GM19043 (cell line): Measurements from ENCODE around the gene DRD1.
A peak's percentile ranks its signal among the peaks of the same experiment; 100 is the strongest.

ENCODE experiments used
- ATAC-seq: cut with Tn5 transposase; IDR thresholded peaks from one replicate; pipeline ENCODE4 v1.9.1; 2021; ENCODE audit warnings: low read depth; ENCODE audit not compliant: unreplicated experiment

The DRD1 gene

DNA sequence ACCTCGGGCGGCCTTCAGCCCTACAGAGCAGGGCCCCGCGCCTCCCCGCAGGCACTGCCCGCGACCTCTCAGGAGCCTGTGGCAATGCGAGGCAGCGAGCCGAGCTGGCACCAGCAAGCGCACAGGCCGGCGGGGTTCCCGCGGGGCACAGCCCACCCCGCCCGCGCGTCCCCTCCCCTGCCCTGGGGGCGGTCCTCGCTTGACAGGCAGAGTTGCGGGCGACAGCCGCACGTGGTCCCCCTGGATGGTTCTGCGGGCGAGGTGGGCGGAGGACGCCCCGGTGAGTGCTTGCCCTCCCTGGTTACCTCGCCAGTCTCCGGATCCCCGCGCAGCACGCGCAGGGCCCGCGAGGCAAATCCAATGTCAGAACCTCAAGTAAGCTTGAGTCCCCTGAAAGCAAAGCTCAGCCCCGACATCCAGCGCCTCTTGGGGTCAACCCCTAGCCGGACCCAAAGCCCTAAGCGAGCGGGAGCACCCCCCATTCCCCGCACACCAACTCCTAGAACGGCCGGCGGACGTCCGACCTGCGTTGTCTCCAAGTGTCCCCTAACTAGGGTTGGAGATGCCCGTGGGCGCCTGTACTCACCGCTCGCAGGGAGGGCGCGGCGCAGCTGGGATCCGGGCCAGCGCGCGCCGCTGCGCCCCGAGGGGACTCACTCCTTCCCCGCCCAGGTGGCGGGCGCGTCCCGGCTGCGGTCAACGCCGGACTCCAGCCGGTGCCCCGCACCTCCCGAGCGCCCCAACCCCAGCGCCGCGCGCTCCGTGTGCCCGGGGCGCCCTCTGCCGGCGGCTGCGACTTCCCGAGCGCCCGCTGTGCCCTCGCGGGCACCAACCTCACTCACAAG lies at the start of gene DRD1:
DRD1 (minus strand) TSS at position 123 of the 845 bp plus-strand sequence. CDS start 1,083 bp downstream, outside the sequence.
- ATAC-seq: no peak

DNA sequence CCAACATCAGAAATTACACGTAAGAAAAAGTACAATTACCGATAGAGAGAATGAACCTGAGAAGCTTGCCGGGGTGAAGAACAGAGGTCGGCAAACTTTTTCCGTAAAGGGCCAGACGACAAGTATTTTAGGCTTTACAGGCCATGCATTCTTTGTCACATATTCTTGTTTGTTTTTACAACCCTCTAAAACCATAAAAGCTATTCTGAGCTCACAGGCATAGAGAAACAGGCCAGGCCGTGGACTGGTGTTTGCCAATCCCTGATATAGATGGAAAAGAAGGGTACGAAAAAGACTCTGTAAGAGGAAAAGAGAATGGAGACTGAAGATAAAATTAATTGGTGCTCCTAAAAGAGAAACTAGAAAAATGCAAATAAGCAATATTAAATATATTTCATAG lies 49.7 kb upstream of the DRD1 start:
- no peak for ATAC-seq

DNA sequence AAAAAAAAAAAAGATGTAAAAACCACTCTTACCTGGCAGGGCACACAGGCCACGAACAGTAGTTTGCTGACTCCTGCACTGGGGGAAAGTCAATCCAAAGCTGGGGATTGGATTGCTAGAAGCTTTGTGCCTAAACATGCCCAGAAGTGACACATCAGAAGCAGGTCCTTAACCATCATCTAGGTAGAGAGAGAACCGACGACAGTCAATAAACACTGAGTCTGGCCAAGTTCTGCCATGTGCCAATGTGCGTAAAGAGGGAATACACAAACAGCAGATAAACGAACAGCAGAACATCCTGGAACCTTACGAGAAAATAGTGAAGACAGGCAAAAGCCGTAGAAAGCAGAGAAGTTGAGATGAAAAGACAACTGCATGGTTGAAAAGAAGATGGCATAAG lies 49.3 kb upstream of the DRD1 start:
- no peak for ATAC-seq

DNA sequence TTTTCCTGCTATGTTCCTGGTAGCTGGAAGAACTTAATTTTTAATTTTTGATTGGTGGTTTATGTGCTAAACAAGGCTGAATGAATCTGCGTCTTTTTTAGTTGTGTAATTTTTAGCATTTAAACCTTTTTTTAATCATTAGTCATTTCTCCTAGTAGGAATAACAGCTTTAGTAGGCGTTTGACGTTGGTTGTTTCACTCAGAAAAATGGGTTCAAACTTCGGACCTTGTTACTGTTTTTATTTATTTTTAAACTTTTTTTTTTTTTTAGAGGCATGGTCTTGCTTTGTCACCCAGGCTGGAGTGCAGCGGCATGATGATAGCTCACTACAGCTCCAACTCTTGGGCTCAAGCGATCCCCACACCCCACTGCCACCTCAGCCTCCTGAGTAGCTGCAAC lies 47.2 kb upstream of the DRD1 start:
- ATAC-seq: no peak

DNA sequence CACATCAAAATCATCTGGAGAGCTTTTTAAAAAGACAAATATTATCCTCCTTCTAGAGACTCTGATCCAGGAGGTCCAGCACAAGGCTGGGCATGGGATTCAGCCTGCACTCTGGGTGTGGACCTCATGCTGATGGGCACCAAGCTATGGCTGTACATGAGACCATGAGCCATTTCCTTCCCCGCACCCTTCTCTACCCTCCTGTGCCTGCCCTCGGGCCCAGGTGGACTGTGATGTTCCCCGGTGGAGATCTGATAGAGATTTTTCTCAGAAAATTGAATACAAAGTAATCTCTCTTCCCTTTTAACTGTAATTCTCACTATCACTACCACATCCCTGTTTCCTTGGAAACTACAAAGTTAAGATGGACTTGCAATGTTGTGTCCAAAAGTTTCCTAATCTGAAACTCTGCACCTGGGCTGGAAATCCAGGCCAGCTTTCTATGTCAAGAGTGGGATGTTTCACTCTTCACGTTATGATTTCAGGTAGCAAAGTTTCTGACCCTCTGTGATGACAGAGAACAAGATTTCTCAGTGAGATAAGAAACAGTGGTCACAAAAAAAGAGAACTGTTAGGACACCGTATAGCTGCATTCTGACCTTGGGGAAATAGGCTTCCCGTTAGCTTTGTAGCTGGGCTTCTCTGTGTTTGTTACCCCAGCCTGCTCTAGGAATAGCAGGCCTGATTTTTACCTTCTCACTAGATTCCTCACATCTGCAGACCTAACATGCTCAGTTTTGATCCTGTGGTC lies 45.9 kb upstream of the DRD1 start:
- no peak for ATAC-seq

DNA sequence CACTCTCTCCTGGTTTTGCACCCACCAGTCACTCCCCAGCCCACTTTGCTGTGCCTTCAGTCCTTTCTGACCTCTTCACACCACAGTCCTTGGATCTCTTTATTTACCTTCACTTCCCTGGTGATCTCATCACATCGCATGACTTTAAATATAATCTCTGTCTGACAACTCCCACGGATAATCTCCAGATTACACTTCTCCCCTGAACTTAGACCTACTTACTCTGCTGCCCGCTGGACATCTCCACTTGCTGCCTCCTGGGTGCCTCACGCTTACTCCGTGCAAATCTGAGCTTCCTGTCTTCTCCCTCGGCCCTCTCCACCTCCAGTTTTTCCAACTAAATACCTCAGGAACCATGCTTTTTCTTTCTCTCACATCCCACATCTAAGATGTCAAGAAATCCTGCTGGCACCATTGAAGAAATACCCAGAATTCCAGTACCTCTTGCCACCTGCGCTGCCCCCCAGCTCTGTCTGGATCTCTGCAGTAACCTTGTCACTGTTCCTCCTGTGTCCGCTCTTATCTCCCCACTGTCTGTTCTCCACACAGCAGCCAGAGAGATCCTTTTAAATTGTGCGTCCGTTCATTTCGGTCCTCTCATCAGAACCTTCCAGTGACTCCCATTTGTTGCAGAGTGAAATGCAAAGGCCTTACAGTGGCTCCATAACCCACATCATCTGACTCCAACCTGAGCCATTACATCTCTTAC lies 43.7 kb upstream of the DRD1 start:
- no peak for ATAC-seq

DNA sequence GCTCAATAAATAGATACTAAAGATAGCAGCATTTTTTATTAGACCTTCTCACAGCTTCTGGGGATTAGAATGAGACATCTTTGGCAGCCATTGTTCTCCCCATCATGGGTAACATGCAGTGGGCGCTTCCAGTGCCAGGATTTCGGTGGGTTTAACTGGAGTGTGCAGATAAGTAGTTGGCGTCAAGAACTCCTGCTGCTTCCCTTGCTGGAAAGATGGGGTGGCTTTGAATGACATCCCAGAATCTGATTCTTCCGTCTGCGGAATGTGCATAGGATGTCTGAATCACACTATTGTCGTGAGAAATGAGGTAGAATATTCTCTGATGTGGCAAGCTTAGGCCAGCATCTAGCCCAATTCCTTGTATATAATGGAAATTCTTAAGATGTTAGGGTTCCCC lies 41.6 kb upstream of the DRD1 start:
- ATAC-seq: no peak

DNA sequence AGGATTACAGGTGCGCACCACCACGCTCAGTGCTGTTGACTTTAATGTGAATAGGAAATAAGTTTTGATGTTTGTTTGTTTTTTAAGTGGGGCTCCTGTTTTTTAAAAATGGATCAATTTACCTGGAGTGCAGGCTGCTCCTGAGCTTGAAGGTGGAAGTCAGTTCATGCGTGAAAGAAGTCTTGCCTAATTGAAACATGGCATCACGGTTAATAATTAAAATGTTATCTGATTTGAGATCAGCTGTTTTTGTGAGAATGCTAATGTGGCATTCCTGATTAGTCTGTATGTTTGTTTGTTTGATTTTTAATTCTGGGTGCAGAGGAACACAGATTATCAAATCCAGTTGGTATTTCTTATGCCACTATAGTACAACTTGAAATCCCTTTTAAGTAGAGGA lies 40.8 kb upstream of the DRD1 start:
- no peak for ATAC-seq

DNA sequence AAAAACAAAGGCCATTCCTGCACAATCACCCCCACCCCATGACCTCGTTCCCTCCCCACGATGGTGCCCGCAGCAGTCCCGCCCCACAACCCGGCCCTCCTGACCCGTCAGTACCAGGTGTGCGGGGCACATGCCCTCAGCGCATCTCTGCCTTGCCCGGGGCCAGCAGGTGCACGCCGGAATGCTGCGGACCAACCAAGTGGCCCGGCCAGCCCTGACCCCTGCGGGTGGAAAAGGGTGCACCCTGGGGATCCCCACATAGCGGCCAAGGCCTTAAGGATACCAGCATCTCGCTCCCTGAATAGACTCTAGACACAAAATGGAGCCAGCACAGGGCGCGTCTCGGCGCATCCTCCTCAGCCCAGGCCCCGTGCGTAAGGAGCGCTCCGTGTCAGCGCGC lies 40.3 kb upstream of the DRD1 start:
- ATAC-seq: no peak

DNA sequence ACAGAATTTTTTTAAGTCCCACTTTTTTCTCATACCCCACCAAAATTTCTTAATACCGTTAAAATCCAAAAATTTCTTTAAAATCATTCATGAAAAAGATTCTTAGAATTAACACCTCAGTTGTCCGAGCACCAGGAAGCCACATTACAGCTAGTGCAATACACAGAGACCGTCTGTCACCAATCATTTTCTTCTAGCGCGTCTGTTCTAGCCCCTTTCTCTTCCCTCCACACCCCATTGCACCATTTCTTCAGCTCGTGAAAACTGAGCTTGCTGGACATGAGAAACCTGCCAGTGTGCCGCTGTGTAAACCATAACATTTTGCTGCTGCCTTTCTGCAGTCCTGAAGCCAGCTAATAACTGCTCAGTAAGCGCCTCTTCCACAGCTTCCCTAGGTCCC lies 39.4 kb upstream of the DRD1 start:
- ATAC-seq: no peak

DNA sequence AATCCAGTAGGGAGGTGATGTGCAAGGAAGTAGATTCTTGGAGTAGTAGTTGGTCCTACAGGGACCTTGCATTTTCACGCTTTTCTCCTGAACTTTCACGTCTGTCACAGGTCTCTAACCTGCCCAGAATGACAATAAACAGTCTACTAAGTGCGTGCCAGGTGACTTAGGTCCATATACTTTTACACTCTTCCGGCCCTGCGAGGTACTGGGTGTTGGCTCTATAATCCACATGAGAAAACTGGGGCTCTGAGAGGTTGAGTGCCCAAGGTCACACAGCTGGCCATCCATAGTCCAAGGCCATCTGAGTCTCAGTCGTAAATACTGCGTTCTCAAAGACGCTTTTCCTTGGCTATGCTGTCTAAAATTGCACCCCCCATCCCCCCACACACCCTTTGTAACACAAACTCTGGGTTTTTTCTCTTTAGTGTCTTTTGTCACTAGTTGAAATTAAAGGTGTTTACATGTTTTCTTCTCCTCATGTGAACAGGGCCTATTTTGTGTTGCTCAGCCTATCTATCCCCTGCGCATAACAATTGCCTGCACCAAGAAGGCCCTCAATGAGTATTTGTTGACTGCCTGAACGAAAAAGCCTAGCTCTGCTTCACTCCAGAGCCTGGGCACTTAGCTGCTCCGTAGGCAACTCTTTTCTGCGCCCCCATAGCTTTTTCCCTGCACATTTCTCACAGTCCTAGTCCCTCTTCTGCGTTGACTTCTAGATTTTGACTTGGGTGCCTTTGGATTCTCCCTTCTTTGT lies 35.3 kb upstream of the DRD1 start:
- ATAC-seq: no peak

DNA sequence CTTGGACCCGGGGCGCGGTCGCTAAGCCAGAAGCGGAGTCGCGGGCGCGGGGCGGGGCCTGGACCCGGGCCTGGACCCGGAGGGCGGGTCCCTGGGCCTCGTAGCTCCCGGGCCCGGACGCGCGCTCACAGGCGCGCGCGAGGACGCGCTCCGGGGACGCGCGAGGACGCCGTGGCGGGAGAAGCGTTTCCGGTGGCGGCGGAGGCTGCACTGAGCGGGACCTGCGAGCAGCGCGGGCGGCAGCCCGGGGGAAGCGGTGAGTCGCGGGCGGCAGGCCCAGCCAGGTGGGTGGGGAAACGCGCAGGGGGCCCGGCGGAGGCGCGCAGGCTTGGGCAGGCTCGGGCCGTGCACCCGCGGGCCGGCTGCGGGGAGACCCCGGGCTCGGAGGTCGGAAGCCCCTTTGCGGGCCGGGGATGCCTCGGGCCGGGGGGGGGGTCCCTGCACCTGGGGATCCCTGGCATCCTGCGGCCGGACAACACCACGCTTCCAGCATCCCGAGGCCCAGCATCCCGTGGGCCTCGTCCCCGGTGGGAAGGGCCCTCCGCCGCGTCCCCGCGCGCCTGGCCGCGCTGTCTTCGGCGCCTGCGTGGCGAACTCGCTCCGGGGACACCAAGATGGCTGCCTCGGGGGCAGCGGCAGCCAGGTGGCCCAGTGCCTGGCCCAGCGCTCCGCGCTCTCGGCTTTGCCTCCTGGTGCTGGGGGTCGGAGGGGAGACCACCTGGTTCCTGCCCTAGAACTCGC lies 34.6 kb upstream of the DRD1 start, which contains the start of gene SFXN1:
SFXN1 (plus strand) TSS at position 177 of the 741 bp plus-strand sequence. CDS start 13,544 bp downstream, outside the sequence.
- ATAC-seq: peak; percentile 88

DNA sequence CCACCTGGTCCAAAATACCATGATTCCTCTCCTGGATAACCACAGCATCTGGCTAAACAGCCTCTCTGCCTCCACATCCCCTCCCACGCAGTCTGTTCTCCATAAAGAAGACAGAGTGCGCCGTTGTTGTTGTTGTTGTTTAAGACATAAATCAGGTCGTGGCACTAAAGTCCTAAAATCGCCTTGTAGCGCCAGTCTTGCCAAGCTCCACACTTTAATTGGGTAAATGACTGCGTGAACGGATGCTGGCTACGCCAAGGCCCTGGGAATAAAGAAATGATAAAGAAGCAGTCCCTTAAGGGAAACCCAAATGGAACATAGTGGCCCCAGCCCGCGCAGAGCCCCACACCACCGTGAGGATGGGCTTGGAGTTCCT lies 34.0 kb upstream of the DRD1 start:
- ATAC-seq: no peak

DNA sequence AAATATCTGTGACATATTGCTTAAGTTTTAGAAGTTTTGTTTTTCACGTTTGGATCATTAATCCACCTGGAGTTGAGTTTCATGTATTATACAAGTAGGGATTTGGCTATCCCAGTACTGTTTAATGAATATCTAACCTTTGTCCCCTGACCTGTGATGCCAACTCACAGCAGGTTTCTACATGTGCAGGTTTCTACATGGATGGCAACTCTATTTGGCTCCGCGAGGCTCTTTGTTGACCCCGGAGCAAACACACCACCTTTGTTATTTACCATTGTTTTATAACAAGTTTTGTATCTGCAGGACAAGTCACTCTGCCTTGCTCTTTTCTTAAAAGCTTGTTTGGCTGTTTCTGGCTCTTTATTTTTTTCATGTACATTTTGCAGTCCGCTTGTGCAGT lies 33.5 kb upstream of the DRD1 start:
- no peak for ATAC-seq

DNA sequence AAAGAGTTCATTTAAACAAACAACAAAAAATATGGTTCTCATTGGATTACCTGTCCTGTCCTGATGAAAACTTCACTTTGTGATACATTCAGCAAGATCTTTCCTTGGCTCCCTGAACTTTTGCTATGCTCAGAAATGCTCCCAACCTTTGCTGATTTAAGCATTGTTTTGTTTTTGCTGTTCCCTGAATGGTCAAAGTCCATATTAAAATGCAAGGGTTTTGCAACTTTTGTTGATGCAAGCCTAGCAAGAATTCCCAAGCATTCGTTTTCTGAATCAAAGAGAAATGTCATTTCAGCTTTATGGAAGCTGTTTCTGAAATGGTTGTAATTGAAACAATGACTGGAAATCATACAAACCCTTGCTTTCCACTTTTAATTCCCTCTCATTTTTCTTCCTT lies 31.3 kb upstream of the DRD1 start:
- no peak for ATAC-seq

DNA sequence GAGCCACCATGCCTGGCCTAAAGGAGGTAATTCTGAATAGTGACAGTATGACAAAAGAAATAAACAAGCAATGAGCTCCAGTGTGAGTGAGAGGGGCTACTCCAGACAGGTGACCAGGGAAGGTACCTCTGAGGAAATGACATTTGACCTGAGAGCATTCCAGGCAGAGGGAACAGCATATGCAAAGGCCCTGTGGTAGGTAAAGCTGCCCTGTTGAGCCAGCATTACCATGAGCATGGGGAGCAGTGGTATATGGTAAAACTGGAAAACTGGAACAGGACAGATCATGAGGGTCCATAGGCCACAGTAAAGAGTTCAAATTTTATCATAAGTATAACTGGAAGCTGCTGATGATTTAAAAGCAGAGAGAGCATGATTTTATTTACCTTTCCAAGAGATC lies 28.4 kb upstream of the DRD1 start:
- no peak for ATAC-seq

DNA sequence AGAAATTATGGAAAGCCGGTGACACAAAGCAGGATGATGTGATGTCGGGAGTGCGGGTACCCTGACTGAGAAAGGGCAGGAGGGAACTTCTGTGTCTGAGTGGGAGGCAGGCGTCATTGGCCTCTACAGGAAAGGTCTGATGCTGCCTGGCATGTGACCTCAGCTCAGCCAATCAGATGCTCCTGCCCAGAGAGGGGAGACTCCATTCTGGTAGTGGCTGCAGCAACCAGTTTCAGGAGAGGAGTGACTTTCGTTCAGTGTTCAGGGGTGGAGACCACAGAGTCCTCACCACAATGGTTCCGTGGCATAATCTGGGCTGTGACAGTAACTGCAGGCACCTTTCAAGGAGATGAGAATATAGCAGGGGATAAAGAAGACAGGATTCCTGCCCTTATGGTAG lies 27.6 kb upstream of the DRD1 start:
- no peak for ATAC-seq

DNA sequence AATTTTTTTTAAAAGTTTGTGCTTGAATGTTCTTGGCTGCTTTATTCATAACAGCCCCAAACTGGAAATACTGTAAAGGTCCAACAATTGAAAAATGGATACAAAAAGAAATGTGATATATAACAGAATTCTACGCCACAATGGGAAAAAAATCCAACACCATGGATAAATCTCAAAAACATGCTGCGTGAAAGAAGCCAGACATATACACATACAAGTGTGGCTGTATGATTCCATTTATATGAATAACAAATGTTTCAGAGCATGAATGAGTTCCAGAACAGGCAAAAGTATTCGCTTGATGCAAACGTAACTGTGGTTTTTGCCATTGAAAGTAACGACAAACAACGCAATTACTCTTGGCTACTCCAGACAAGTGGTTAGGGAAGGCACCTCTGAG lies 27.2 kb upstream of the DRD1 start:
- no peak for ATAC-seq

DNA sequence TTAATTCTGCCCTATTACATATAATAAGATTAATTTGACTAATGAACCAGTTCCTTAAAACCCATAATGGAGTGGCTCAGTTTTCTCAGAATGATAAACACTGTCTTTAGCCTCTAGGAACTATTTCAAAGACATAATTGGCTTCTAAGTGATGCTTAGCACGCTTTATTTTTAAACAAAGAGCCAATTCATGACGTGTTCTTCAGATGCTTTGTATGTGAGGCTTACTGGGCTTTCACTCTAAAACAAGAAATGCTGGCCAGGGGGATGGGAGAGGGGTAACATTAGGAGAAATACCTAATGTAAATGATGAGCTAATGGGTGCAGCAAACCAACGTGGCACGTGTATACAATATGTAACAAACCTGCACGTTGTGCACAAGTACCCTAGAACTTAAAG lies 26.8 kb upstream of the DRD1 start:
- ATAC-seq: no peak

DNA sequence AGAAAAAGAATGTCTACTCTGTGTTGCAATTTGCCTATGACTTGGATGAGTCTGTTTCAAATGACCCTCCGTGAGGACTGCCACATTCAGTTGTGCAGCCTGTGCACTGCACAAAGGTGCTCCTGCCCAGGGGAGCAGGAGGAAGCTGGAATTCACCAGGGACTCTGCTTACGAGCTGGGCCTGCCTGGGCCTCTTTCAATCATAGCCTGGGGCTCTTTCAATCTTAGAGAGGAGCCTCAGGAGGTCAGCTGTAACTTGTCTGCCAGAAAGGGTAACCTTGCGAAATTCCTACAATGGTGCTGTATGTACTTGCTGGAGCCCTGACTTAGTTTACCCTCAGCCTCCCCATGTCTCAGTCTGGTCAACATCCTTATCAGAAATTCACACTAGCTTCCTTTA lies 25.9 kb upstream of the DRD1 start:
- no peak for ATAC-seq
